Right ventricle myocardium inferior (tissue), 1 donor: ENCODE results near the gene CADPS. TPM values are rescaled to one million over a fixed set of nuclear protein-coding genes. Genes with fewer than 3 reads are reported as not detected.
"Not testable (repeated sequence)": the region's sequence is repeated elsewhere in the genome, so short reads cannot be mapped to it uniquely, and the experiment has no call there.

Experiments
- ATAC-seq: fragments of 200-7000 bp; cut with Tn5 transposase; one replicate; pipeline ENCODE4 v1.9.1; 2020; ENCODE audit warnings: mild to moderate bottlenecking, moderate library complexity
- DNase-seq: peaks from one replicate; pipeline ENCODE4 v3.0.0; 2021; ENCODE audit errors: missing footprints
- intact Hi-C: fragments of 100-400 bp; cut with DNase I; formaldehyde crosslinking; loops from one replicate; pipeline ENCODE4 v1.11.0; 2022
- total RNA-seq: library from RNA; stranded (reverse); fragmentation: NEBNext Ultra II Directional; extraction: Animal tissue kit (Norgen Biotek cat#: 25700); gene quantifications from one replicate; pipeline ENCODE4 v1.2.1, GENCODE V29; 2021
- donor health status: DM: no; HTN: yes; CAD: no; lungs with severe emphysema.

CADPS gene
- total RNA-seq, 1 donor from 2014 or later, result 10.4 TPM

DNA sequence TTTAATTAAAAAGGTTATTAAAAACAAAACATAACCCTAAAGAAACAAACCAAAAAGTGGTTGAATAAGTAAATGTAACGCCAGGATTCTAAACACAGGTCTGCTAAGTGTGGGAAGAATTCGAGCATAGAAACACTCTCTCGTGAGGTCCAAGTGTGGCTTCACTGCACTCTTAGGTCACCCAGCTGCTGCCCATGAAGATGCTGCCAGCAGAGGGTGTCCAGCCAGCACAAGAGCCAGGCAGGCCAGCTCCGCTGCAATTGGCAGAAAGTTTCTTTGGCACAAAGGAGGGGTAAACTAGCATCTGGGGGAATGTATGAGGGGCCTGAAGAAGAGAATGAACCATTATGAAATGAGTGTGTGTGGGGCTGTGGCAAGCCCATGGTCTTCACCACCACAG, 286.1 kb downstream of the CADPS start:
- DNase-seq (no peak), ATAC-seq (peak; percentile 59)
- intact Hi-C loops, result no loop called here

DNA sequence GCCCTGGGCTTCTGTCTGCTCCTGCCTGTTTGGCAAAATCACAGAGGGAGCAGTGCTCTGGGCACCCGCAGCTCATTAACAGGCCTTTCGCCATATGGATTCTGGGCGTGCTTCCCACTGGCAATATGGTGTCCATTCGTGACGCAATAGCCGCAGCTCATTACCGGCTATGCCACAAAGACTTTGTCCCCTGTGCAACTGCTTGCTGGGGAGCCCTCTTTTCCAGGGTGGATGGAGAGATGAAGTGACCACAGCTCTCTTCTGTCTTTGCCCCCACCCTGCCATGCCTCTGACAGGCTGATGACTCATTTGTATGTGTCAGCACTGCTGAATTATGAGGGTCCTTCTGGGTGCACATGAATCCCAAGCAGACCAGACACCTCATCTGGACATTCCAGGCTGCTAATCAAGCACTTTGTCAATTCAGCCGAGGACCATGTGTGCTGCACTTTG, 287.6 kb downstream of the CADPS start:
- DNase-seq, result no peak
- intact Hi-C loops, result no loop called here
- no peak for ATAC-seq

DNA sequence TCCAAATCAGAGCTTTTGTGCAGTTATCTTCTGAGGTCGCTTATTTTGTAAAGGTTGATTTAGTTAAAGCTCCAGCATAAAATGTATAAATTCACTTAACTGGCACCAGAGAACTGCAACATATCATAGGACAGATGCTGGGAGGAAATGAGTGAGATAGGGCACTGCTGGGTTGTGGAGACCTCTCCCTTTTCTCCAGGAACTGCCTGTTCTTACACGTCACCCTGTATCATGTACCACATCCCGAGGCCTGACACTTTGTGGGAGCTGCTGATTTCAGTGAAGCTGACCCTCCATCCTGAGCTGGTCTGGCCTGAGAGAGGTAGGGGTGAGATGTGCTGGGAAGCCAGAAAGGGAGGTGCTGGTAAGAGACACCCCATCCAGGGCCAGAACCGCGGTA, 288.0 kb downstream of the CADPS start:
- ATAC-seq (no peak), DNase-seq (no peak)
- intact Hi-C loops, result no loop called here

DNA sequence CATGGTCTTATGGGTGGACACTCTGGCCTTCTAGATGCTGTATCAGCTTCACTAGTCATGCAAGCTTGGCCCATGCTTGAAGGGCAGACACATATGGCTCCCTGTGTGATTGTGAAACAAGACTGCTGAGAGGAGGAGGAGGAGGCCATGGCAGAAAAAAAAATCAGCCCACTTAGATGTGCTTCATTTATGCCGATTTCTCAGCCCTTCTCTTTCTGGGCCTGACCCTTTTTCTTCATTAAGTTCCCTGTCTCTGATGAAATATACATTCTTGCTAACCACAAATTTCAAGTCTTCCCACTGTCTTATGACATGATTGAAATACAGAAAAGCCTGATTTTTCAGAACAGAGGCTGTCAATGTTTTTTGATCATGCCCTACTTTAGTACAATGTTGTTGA, 288.9 kb downstream of the CADPS start:
- intact Hi-C loops, result no loop called here
- ATAC-seq (no peak), DNase-seq (no peak)

DNA sequence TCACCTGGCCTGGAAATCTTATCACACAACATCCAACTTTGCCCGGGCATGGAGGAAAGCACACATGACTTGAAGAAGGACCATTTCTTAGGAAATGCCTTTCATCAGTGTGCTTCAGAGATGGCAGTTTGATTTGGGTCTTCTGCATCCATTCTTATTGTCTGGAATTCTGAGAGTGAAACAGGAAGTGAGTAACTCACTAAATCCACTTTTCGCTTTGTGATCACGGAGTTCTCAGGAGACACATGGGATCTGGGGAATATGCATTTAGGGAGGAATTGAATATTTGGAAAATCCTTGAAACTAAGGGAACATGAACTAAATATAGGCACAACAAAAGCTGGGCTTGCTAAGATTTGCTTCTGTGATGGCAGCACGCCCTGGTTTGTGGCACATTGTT, 289.4 kb downstream of the CADPS start:
- no peak for DNase-seq
- intact Hi-C loops, result no loop called here
- no peak for ATAC-seq

GRCh38 chr3:62584636-62585035, 290.6 kb downstream of the CADPS start:
- intact Hi-C loops, result no loop called here
- ATAC-seq, result no peak
- no peak for DNase-seq

DNA sequence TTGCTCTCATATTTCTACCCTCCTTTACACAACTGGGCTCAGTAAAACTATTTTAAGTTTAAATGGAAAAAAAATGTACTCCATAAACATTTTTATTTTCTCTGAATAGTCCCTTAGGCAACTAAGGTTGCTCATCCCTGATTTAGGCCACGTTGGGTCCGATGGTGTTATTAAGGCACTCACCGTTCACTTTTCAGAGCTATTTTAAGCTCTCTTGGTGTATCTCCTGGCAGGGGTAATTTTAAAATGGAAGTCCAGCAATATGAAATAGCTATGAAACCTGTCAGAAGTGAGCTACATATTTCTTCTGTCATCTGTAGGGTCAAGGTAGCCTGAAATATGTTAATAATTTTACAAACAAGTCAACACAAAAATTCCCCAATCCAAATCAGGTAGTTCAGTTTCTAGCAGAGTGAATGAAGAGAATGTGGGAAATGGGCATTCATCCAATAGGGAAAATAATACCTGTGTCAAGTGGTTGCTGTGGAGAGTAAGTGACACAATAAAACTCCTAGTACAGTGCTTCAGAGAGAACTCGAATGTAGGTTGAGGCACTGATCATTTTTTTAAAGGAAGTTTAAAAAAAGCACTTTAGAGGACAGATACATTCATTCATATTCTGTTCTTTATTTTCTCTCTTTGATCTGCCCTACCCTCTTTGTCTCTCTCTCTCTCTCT, 292.6 kb downstream of the CADPS start:
- ATAC-seq (peak; percentile 48), DNase-seq (no peak)
- intact Hi-C loops, result no loop called here

DNA sequence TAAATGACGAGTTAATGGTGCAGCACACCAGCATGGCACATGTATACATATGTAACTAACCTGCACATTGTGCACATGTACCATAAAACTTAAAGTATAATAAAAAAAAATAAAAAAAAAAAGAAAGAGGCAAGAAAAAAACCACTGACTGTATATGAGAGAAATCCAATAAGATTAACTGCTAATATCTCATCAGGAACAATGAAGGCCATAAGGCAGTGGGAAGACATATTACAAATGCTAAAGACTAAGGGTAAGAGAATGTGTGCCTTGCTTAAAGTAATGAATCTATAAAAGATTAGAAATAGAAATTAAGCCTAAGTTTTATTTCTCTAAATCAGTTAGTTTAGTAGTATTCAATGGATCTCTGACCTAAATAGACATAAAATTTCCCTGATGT, 294.7 kb downstream of the CADPS start:
- DNase-seq, ATAC-seq, intact Hi-C loops: not testable (repeated sequence)

GRCh38 chr3:62577153-62577552, 298.1 kb downstream of the CADPS start:
- intact Hi-C loops, result no loop called here
- no peak for ATAC-seq
- DNase-seq, result no peak

GRCh38 chr3:62574266-62574898, 300.8 kb downstream of the CADPS start:
- intact Hi-C loops, result no loop called here
- ATAC-seq, result no peak
- DNase-seq, result no peak

GRCh38 chr3:62571916-62572315, 303.3 kb downstream of the CADPS start:
- ATAC-seq (no peak), DNase-seq (no peak)
- intact Hi-C loops, result no loop called here

GRCh38 chr3:62570888-62571287, 304.3 kb downstream of the CADPS start:
- no peak for ATAC-seq
- DNase-seq, result no peak
- intact Hi-C loops, result no loop called here

DNA sequence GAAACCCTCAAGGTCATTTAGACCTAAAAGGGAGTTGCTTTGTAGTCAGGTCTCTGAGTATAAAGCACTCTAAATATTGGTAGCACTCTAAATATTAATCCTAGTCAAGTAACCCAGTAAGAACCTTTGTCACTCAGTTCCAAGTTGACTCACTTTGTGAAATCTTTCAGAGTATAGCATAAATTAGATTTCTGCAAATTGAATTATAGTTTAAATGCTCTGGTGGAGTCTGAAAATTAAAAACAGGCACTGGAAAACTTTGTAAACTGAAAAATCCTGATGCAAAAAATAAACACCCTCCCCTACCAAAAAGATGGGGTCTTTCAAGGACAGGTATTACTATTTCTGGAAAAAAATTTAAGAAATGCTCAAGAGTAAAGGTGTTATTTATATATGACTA, 305.6 kb downstream of the CADPS start:
- intact Hi-C loops, result no loop called here
- DNase-seq (no peak), ATAC-seq (no peak)

GRCh38 chr3:62567097-62568021, 307.9 kb downstream of the CADPS start:
- DNase-seq (no peak), ATAC-seq (peak; percentile 79)
- intact Hi-C loops, result no loop called here

DNA sequence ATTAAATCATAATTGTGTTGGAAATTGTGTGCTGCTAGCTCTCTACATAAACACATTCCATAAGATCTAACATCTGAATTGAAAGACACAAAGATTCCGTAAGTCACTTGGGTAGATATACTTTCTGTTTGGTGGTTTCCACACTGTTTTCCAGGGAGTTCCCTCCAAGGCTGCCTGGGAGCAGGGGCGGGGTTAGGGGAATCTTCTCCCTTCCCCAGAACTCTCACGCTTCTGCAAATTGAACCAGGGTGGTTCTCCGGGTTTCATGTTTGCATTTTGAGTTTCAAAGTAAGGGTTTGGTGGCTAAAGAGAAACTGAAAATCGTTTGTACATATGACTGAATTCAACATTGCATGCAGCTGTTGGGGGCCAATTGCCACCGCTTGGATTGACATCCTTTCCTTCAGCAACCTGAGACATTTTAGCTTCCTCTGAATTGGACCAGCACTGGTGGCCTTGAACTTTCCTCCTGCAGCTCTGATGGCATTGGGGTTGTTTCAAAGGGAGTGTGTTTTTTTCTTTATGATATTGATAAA, 309.1 kb downstream of the CADPS start:
- ATAC-seq, result no peak
- intact Hi-C loops, result no loop called here
- DNase-seq, result no peak

GRCh38 chr3:62562596-62562995, 312.6 kb downstream of the CADPS start:
- intact Hi-C loops, result no loop called here
- ATAC-seq, result no peak
- DNase-seq, result no peak

GRCh38 chr3:62562017-62562416, 313.2 kb downstream of the CADPS start:
- intact Hi-C loops, result no loop called here
- no peak for ATAC-seq

GRCh38 chr3:62559831-62560445, 315.3 kb downstream of the CADPS start:
- intact Hi-C loops, result no loop called here
- no peak for ATAC-seq

More at GRCh38 chr3:62562017-62562416, 313.2 kb downstream of the CADPS start:
- no peak for DNase-seq

DNA sequence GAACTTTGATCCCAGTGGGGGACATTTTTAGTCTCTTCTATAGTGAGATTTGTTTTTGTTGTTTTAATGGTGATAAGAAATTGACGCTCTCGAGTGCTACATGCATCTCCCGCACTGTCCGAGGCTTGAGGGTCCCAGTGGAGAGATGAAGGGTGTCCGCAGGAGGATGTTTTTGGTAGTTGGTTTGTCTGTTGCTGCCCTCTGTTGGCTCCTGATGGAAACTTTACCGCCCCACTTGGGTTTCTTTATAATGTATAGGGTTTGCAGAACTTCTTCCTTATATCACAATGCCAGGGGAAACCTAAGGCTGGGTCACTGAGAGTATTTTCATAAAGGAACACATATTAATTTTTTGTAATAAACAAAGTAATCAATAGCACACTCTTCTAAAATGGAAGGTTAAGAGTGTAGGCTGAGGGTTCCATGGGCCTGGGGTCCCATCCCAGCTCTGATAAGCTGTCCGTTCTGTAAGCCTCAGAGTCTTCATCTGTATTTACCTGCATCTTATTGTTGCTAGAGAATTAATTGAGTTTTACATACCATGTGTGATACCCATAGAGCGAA, 316.6 kb downstream of the CADPS start:
- intact Hi-C loops, result no loop called here
- ATAC-seq, result no peak
- no peak for DNase-seq

More at GRCh38 chr3:62559831-62560445, 315.3 kb downstream of the CADPS start:
- DNase-seq, result no peak
